ENCODE data around the gene SYCP2. TPM values are rescaled to one million over a fixed set of nuclear protein-coding genes. Genes with fewer than 3 reads are reported as not detected.
"Not testable (repeated sequence)": the region's sequence is repeated elsewhere in the genome, so short reads cannot be mapped to it uniquely, and the experiment has no call there.

The SYCP2 gene
- total RNA-seq, 1 donor from 2014 or later: 1.0 TPM

- no peak for DNase-seq
- H3K4me3 ChIP-seq: no peak overlapping the region
- no peak for TF ChIP-seq CTCF (IDR thresholded peaks at IDR 0.05; ENCODE audit: borderline replicate concordance)
- intact Hi-C loops (cut with micrococcal nuclease): no loop called here
- no peaks in the 10 kb centered on the region for H3K36me3 ChIP-seq
- no peaks in the 10 kb centered on the region for H3K9me3 ChIP-seq (replicated peaks)
- H3K27me3 ChIP-seq (ENCODE audit: low read depth): no peaks in the 10 kb centered on the region
- peaks cover 9% of the 10 kb centered on the region for H3K4me1 ChIP-seq
- no peak overlapping the region for H3K27ac ChIP-seq (replicated peaks)
Observed at GRCh38 chr20:59891581-59891980, 41.9 kb downstream of the SYCP2 start.

GRCh38 chr20:59890035-59890434 is 43.4 kb downstream of the SYCP2 start:
- H3K4me3 ChIP-seq; DNase-seq; intact Hi-C loops (cut with micrococcal nuclease); H3K4me1 ChIP-seq; H3K36me3 ChIP-seq; H3K27ac ChIP-seq (replicated peaks); H3K27me3 ChIP-seq (ENCODE audit: low read depth); H3K9me3 ChIP-seq (replicated peaks): not testable (repeated sequence)

- no peak for TF ChIP-seq CTCF (IDR thresholded peaks at IDR 0.05; ENCODE audit: borderline replicate concordance)
- H3K27me3 ChIP-seq (ENCODE audit: low read depth): no peaks in the 10 kb centered on the region
- no peak overlapping the region for H3K4me3 ChIP-seq
- no peaks in the 10 kb centered on the region for H3K36me3 ChIP-seq
- H3K27ac ChIP-seq (replicated peaks): no peak overlapping the region
- no peaks in the 10 kb centered on the region for H3K9me3 ChIP-seq (replicated peaks)
- intact Hi-C loops (cut with micrococcal nuclease): no loop called here
- H3K4me1 ChIP-seq: no peaks in the 10 kb centered on the region
- DNase-seq: no peak
Observed at GRCh38 chr20:59888050-59888449, 45.4 kb downstream of the SYCP2 start.

- no peak overlapping the region for H3K4me3 ChIP-seq
- no peaks in the 10 kb centered on the region for H3K36me3 ChIP-seq
- H3K4me1 ChIP-seq: no peaks in the 10 kb centered on the region
- no peak for TF ChIP-seq CTCF (IDR thresholded peaks at IDR 0.05; ENCODE audit: borderline replicate concordance)
- no peaks in the 10 kb centered on the region for H3K27me3 ChIP-seq (ENCODE audit: low read depth)
- H3K27ac ChIP-seq (replicated peaks): no peak overlapping the region
- DNase-seq: no peak
- intact Hi-C loops (cut with micrococcal nuclease): no loop called here
- no peaks in the 10 kb centered on the region for H3K9me3 ChIP-seq (replicated peaks)
Observed at GRCh38 chr20:59884494-59884893, 48.9 kb downstream of the SYCP2 start.

GRCh38 chr20:59880198-59880597 is 53.2 kb downstream of the SYCP2 start:
- DNase-seq: no peak
- TF ChIP-seq CTCF (IDR thresholded peaks at IDR 0.05; ENCODE audit: borderline replicate concordance): no peak
- Histone ChIP-seq H3K4me3 (no peak overlapping the region), H3K27me3 (ENCODE audit: low read depth) (no peaks in the 10 kb centered on the region), H3K4me1 (peaks cover 3% of the 10 kb centered on the region), H3K27ac (replicated peaks) (no peak overlapping the region), H3K9me3 (replicated peaks) (no peaks in the 10 kb centered on the region), H3K36me3 (no peaks in the 10 kb centered on the region)
- intact Hi-C loops (cut with micrococcal nuclease): no loop called here

- Histone ChIP-seq H3K4me3 (no peak overlapping the region), H3K27ac (replicated peaks) (no peak overlapping the region), H3K36me3 (no peaks in the 10 kb centered on the region), H3K9me3 (replicated peaks) (no peaks in the 10 kb centered on the region), H3K27me3 (ENCODE audit: low read depth) (no peaks in the 10 kb centered on the region), H3K4me1 (no peaks in the 10 kb centered on the region)
- no peak for TF ChIP-seq CTCF (IDR thresholded peaks at IDR 0.05; ENCODE audit: borderline replicate concordance)
- intact Hi-C loops (cut with micrococcal nuclease): no loop called here
- no peak for DNase-seq
Observed at GRCh38 chr20:59873409-59873808, 60.0 kb downstream of the SYCP2 start.

Measured in left ventricle myocardium inferior (tissue), 1 donor.